NB4 (cell line): ENCODE measurements around the gene PDGFB.
"Not testable (repeated sequence)": the region's sequence is repeated elsewhere in the genome, so short reads cannot be mapped to it uniquely, and the experiment has no call there.

ENCODE experiments used
- DNase-seq: peaks from one replicate; pipeline ENCODE4 v3.0.0; 2010; ENCODE audit warnings: low read depth
- H3K4me3 ChIP-seq: one replicate; pipeline ENCODE4 v1.5.1; 2011; ENCODE audit warnings: mild to moderate bottlenecking, low read depth, low read length, moderate library complexity
- CTCF ChIP-seq: IDR thresholded peaks from one replicate; pipeline ENCODE4 v1.5.1; 2012; ENCODE audit warnings: low read depth, low read length
- MAX ChIP-seq: IDR thresholded peaks from 2 replicates; pipeline ENCODE4 v1.6.1; 2011; ENCODE audit warnings: low read depth, low read length
- MYC ChIP-seq: IDR thresholded peaks from 2 replicates; pipeline ENCODE4 v1.6.1; 2011; ENCODE audit warnings: low read depth, low read length
- POLR2A ChIP-seq: IDR thresholded peaks from 2 replicates; pipeline ENCODE4 v1.6.1; 2011; ENCODE audit warnings: mild to moderate bottlenecking; ENCODE audit not compliant: insufficient read length; ENCODE audit errors: extremely low read depth

PDGFB gene

GRCh38 chr22:39220450-39220849, 24.3 kb downstream of the PDGFB start:
- no peak for TF ChIP-seq CTCF
- no peak for TF ChIP-seq MAX
- TF ChIP-seq MYC: no peak
- no peak for TF ChIP-seq POLR2A
- H3K4me3 ChIP-seq: no peak overlapping the region
- no peak for DNase-seq

- TF ChIP-seq MAX (no peak), POLR2A (no peak), MYC (no peak), CTCF (no peak)
- no peak overlapping the region for H3K4me3 ChIP-seq
- DNase-seq: no peak
These were observed 25.4 kb downstream of the PDGFB start for GRCh38 chr22:39219071-39220039.

- H3K4me3 ChIP-seq, DNase-seq: not testable (repeated sequence)
These were observed 26.4 kb downstream of the PDGFB start for GRCh38 chr22:39218432-39218831.

- TF ChIP-seq POLR2A (no peak), MYC (no peak)
- H3K4me3 ChIP-seq: no peak overlapping the region
- DNase-seq: no peak
These were observed 28.7 kb downstream of the PDGFB start for GRCh38 chr22:39216143-39216490.

GRCh38 chr22:39215426-39216142, 29.2 kb downstream of the PDGFB start:
- H3K4me3 ChIP-seq: no peak overlapping the region
- no peak for DNase-seq
- TF ChIP-seq MYC: no peak
- TF ChIP-seq POLR2A: no peak
- no peak for TF ChIP-seq MAX
- peak; percentile 44 for TF ChIP-seq CTCF

GRCh38 chr22:39215070-39215396, 29.7 kb downstream of the PDGFB start:
- TF ChIP-seq CTCF: no peak
- no peak for TF ChIP-seq MAX
- TF ChIP-seq POLR2A: no peak
- no peak for TF ChIP-seq MYC
- H3K4me3 ChIP-seq: no peak overlapping the region
- DNase-seq: no peak
